ENCODE data around the gene PABPN1. TPM values are rescaled to one million over a fixed set of nuclear protein-coding genes. Genes with fewer than 3 reads are reported as not detected.

Gene PABPN1
- total and polyA plus RNA-seq, 4 donors, result 40.9 to 59.6 (median 48.0) TPM

DNA sequence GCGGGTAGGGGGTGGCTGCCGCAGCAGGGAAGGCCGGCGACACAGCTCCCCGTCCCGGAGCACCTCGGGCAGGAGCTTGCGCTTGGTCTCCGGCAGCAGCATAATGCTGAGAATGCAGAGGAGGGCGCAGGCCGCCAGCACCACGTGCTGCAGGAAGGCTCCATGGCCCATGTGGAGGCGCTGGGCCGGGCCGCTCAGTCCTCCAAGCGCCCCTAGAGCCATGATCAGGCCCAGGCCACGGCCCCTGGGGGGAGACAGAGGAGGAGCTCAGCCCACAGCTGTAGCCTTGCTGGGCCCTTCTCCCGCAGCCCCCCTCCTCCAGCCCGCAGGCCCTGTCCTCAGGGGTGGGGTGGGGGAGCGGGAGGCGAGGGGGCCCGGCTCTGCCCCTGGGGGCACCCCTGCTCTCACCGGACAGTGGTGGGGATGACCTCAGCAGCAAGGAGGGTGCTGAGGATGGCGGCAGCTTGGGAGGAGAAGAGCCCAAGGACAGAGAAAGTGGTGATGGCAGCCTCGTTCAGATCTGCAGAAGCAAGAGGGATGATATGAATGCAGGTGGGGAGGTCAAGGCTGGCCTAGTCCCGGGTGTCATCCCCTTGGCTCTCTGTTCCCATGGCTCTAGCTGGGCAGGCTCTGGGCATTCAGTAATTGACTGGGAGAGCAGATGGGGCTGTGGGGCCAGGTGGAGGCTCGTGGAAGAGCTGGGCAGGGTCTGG is 25.6 kb downstream of the PABPN1 start:
- H3K27me3 ChIP-seq (ENCODE audit: control insufficient read depth in 4 of 4, insufficient read depth in 4 of 4, low read length in 3 of 4), result peaks cover 0 to 3% (median 0%) of the 10 kb centered on the region in 4 donors
- no peaks in the 10 kb centered on the region for H3K36me3 ChIP-seq (ENCODE audit: control insufficient read depth in 4 of 4, insufficient read depth in 3 of 4, low read depth in 1 of 4, low read length in 3 of 4)
- TF ChIP-seq, protein P1, sequence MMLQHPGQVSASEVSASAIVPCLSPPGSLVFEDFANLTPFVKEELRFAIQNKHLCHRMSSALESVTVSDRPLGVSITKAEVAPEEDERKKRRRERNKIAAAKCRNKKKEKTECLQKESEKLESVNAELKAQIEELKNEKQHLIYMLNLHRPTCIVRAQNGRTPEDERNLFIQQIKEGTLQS (IDR thresholded peaks at IDR 0.05), result no peak
- H3K27ac ChIP-seq (ENCODE audit: low read depth in 1 of 2, low read length in 2 of 2), result no peak overlapping the region
- H3K9ac ChIP-seq (ENCODE audit: low read depth in 1 of 2, low read length in 2 of 2), result no peak overlapping the region
- H3K4me1 ChIP-seq (ENCODE audit: control insufficient read depth in 4 of 4, insufficient read depth in 4 of 4, low read length in 3 of 4), result peaks cover 0 to 2% (median under 1%) of the 10 kb centered on the region in 4 donors
- 84% methylated on average over 27 of the region's 27 CpGs for WGBS
- DNase-seq (ENCODE audit: low spot score), result no peak
- H3K9me3 ChIP-seq (ENCODE audit: control insufficient read depth in 4 of 4, low read length in 3 of 4), result no peaks in the 10 kb centered on the region
- H3K4me3 ChIP-seq (ENCODE audit: low read depth in 1 of 3, low read length in 3 of 3), result no peak overlapping the region

DNA sequence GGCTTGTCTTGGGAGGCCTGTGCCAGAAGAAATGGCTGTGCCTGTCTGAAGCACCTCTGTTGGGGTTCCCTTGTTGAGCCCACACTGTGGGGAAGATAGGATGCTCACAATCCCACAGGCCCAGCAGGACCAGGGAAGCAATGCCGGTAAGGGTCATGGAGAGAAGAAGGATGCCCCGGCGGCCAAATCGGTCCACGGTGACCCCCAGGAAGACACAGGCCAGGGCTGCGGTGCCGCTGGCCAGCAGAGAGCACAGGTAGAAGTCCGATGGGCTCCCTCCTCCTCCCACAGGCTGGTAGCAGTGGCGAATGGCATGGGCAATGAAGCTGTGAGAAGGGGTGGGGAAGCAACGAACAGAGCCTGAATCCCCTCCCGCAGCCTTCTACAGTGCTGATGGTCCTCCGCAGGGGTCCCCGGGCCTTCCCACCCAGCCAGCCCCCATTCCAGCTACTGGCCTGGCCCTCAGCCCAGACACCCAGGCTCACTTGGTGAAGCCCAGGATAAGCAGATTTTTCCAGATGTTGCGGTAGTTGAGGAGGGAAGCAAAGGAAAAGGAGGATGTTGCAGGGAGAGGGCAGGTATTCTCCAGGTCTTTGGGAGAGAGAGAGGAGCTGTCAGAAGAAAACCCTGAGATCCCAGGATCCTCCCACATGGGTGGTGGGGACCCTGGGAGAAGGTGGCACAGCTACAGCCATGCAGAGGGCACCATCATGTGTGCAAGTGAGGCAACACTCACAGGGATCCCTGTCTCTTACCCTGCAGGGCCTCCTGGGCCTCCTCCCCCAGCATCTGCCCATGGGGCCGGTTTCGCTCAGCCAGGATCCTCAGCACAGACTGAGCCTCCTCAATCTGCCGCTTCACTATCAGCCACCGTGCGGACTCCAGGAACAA is 26.4 kb downstream of the PABPN1 start:
- Histone ChIP-seq H3K4me3 (ENCODE audit: low read depth in 1 of 3, low read length in 3 of 3) (no peak overlapping the region), H3K36me3 (ENCODE audit: control insufficient read depth in 4 of 4, insufficient read depth in 3 of 4, low read depth in 1 of 4, low read length in 3 of 4) (no peaks in the 10 kb centered on the region), H3K9ac (ENCODE audit: low read depth in 1 of 2, low read length in 2 of 2) (no peak overlapping the region), H3K9me3 (ENCODE audit: control insufficient read depth in 4 of 4, low read length in 3 of 4) (no peaks in the 10 kb centered on the region), H3K27ac (ENCODE audit: low read depth in 1 of 2, low read length in 2 of 2) (no peak overlapping the region), H3K4me1 (ENCODE audit: control insufficient read depth in 4 of 4, insufficient read depth in 4 of 4, low read length in 3 of 4) (peaks cover 4 to 9% (median 6%) of the 10 kb centered on the region in 4 donors), H3K27me3 (ENCODE audit: control insufficient read depth in 4 of 4, insufficient read depth in 4 of 4, low read length in 3 of 4) (peaks cover 0 to 4% (median 0%) of the 10 kb centered on the region in 4 donors)
- TF ChIP-seq SP1 (IDR thresholded peaks at IDR 0.05) (no peak), FOXA1 (IDR thresholded peaks at IDR 0.05) (no peak), YY1 (IDR thresholded peaks at IDR 0.05) (no peak), JUND (IDR thresholded peaks at IDR 0.05) (no peak)
- TF ChIP-seq, protein P2, sequence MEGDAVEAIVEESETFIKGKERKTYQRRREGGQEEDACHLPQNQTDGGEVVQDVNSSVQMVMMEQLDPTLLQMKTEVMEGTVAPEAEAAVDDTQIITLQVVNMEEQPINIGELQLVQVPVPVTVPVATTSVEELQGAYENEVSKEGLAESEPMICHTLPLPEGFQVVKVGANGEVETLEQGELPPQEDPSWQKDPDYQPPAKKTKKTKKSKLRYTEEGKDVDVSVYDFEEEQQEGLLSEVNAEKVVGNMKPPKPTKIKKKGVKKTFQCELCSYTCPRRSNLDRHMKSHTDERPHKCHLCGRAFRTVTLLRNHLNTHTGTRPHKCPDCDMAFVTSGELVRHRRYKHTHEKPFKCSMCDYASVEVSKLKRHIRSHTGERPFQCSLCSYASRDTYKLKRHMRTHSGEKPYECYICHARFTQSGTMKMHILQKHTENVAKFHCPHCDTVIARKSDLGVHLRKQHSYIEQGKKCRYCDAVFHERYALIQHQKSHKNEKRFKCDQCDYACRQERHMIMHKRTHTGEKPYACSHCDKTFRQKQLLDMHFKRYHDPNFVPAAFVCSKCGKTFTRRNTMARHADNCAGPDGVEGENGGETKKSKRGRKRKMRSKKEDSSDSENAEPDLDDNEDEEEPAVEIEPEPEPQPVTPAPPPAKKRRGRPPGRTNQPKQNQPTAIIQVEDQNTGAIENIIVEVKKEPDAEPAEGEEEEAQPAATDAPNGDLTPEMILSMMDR (IDR thresholded peaks at IDR 0.05; ENCODE audit: low read depth, low read length, missing input control), result no peak
- TF ChIP-seq, protein P3, sequence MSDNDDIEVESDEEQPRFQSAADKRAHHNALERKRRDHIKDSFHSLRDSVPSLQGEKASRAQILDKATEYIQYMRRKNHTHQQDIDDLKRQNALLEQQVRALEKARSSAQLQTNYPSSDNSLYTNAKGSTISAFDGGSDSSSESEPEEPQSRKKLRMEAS (IDR thresholded peaks at IDR 0.05), result no peak
- WGBS, result 94% methylated on average over 19 of the region's 19 CpGs
- DNase-seq (ENCODE audit: low spot score), result no peak

- no peak for DNase-seq (ENCODE audit: low spot score)
- H3K27ac ChIP-seq (ENCODE audit: low read depth in 1 of 2, low read length in 2 of 2), result no peak overlapping the region
- WGBS, result 88% methylated on average over 6 of the region's 6 CpGs
- no peaks in the 10 kb centered on the region for H3K36me3 ChIP-seq (ENCODE audit: control insufficient read depth in 4 of 4, insufficient read depth in 3 of 4, low read depth in 1 of 4, low read length in 3 of 4)
- H3K4me3 ChIP-seq (ENCODE audit: low read depth in 1 of 3, low read length in 3 of 3), result no peak overlapping the region
- no peaks in the 10 kb centered on the region for H3K9me3 ChIP-seq (ENCODE audit: control insufficient read depth in 4 of 4, low read length in 3 of 4)
- H3K27me3 ChIP-seq (ENCODE audit: control insufficient read depth in 4 of 4, insufficient read depth in 4 of 4, low read length in 3 of 4), result peaks cover 0 to 4% (median 1%) of the 10 kb centered on the region in 4 donors
- H3K4me1 ChIP-seq (ENCODE audit: control insufficient read depth in 4 of 4, insufficient read depth in 4 of 4, low read length in 3 of 4), result peaks cover 4 to 11% (median 8%) of the 10 kb centered on the region in 4 donors
- H3K9ac ChIP-seq (ENCODE audit: low read depth in 1 of 2, low read length in 2 of 2), result no peak overlapping the region
- no peak for TF ChIP-seq NR2F2 (IDR thresholded peaks at IDR 0.05)
- TF ChIP-seq EGR1 (IDR thresholded peaks at IDR 0.05; ENCODE audit: low read depth in 2 of 2), result no peak
- TF ChIP-seq ZBTB33 (IDR thresholded peaks at IDR 0.05), result no peak
- TF ChIP-seq FOXA2 (IDR thresholded peaks at IDR 0.05), result no peak
- no peak for TF ChIP-seq FOXA1 (IDR thresholded peaks at IDR 0.05)
- TF ChIP-seq, protein P3 (IDR thresholded peaks at IDR 0.05), result no peak
- TF ChIP-seq TAF1 (conservative IDR thresholded peaks at IDR 0.05), result no peak
- TF ChIP-seq, protein P2 (IDR thresholded peaks at IDR 0.05; ENCODE audit: low read depth, low read length, missing input control), result no peak
- TF ChIP-seq, protein P4, sequence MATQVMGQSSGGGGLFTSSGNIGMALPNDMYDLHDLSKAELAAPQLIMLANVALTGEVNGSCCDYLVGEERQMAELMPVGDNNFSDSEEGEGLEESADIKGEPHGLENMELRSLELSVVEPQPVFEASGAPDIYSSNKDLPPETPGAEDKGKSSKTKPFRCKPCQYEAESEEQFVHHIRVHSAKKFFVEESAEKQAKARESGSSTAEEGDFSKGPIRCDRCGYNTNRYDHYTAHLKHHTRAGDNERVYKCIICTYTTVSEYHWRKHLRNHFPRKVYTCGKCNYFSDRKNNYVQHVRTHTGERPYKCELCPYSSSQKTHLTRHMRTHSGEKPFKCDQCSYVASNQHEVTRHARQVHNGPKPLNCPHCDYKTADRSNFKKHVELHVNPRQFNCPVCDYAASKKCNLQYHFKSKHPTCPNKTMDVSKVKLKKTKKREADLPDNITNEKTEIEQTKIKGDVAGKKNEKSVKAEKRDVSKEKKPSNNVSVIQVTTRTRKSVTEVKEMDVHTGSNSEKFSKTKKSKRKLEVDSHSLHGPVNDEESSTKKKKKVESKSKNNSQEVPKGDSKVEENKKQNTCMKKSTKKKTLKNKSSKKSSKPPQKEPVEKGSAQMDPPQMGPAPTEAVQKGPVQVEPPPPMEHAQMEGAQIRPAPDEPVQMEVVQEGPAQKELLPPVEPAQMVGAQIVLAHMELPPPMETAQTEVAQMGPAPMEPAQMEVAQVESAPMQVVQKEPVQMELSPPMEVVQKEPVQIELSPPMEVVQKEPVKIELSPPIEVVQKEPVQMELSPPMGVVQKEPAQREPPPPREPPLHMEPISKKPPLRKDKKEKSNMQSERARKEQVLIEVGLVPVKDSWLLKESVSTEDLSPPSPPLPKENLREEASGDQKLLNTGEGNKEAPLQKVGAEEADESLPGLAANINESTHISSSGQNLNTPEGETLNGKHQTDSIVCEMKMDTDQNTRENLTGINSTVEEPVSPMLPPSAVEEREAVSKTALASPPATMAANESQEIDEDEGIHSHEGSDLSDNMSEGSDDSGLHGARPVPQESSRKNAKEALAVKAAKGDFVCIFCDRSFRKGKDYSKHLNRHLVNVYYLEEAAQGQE (IDR thresholded peaks at IDR 0.05), result no peak
- TF ChIP-seq SP1 (IDR thresholded peaks at IDR 0.05), result no peak
- TF ChIP-seq RXRA (IDR thresholded peaks at IDR 0.05), result no peak
- no peak for TF ChIP-seq YY1 (IDR thresholded peaks at IDR 0.05)
These were observed 27.0 kb downstream of the PABPN1 start for GRCh38 chr14:23348297-23348655.
